KOPT-K1 (cell line): Measurements from ENCODE around the gene RNASE8.

ENCODE experiments used
- H3K27ac ChIP-seq: fragments of 200-600 bp; sonication (generic); 2 replicates; pipeline ENCODE4 v1.5.1; 2016; ENCODE audit warnings: antibody characterized with exemption, mild to moderate bottlenecking, low read depth, low read length; ENCODE audit not compliant: poor library complexity, severe bottlenecking
- H3K36me3 ChIP-seq: fragments of 200-600 bp; sonication (generic); 2 replicates; pipeline ENCODE4 v1.5.1; 2017; ENCODE audit warnings: antibody characterized with exemption, mild to moderate bottlenecking, low read length, moderate library complexity; ENCODE audit not compliant: insufficient read depth
- H3K9me3 ChIP-seq: fragments of 200-600 bp; sonication (generic); 2 replicates; pipeline ENCODE4 v1.5.1; 2017; ENCODE audit warnings: antibody characterized with exemption, low read length, mild to moderate bottlenecking; ENCODE audit not compliant: insufficient read depth, poor library complexity, severe bottlenecking

Gene RNASE8

GRCh38 chr14:21071225-21072030 is 13.8 kb downstream of the RNASE8 start:
- no peaks in the 10 kb centered on the region for H3K9me3 ChIP-seq
- no peaks in the 10 kb centered on the region for H3K36me3 ChIP-seq
- no peak overlapping the region for H3K27ac ChIP-seq

- H3K9me3 ChIP-seq: no peaks in the 10 kb centered on the region
- H3K36me3 ChIP-seq: no peaks in the 10 kb centered on the region
- H3K27ac ChIP-seq: no peak overlapping the region
These were observed 14.4 kb downstream of the RNASE8 start for GRCh38 chr14:21072031-21072473.

- Histone ChIP-seq H3K36me3 (no peaks in the 10 kb centered on the region), H3K27ac (no peak overlapping the region), H3K9me3 (no peaks in the 10 kb centered on the region)
These were observed 15.2 kb downstream of the RNASE8 start for GRCh38 chr14:21072781-21073339.

GRCh38 chr14:21073921-21074320 is 16.3 kb downstream of the RNASE8 start:
- H3K27ac ChIP-seq: no peak overlapping the region
- no peaks in the 10 kb centered on the region for H3K9me3 ChIP-seq
- H3K36me3 ChIP-seq: no peaks in the 10 kb centered on the region

- no peaks in the 10 kb centered on the region for H3K36me3 ChIP-seq
- H3K27ac ChIP-seq: no peak overlapping the region
- no peaks in the 10 kb centered on the region for H3K9me3 ChIP-seq
These were observed 17.0 kb downstream of the RNASE8 start for GRCh38 chr14:21074398-21075272.

GRCh38 chr14:21075719-21076437 is 18.3 kb downstream of the RNASE8 start:
- H3K36me3 ChIP-seq: no peaks in the 10 kb centered on the region
- no peaks in the 10 kb centered on the region for H3K9me3 ChIP-seq
- no peak overlapping the region for H3K27ac ChIP-seq

GRCh38 chr14:21077672-21078071 is 20.1 kb downstream of the RNASE8 start:
- H3K27ac ChIP-seq: no peak overlapping the region
- H3K9me3 ChIP-seq: no peaks in the 10 kb centered on the region
- no peaks in the 10 kb centered on the region for H3K36me3 ChIP-seq

GRCh38 chr14:21078287-21078686 is 20.7 kb downstream of the RNASE8 start:
- Histone ChIP-seq H3K36me3 (no peaks in the 10 kb centered on the region), H3K9me3 (no peaks in the 10 kb centered on the region), H3K27ac (no peak overlapping the region)

- H3K9me3 ChIP-seq: no peaks in the 10 kb centered on the region
- no peaks in the 10 kb centered on the region for H3K36me3 ChIP-seq
These were observed 21.1 kb downstream of the RNASE8 start for GRCh38 chr14:21078726-21079125.

GRCh38 chr14:21081521-21082142 is 24.0 kb downstream of the RNASE8 start:
- Histone ChIP-seq H3K27ac (no peak overlapping the region), H3K9me3 (no peaks in the 10 kb centered on the region), H3K36me3 (no peaks in the 10 kb centered on the region)

More at GRCh38 chr14:21078726-21079125, 21.1 kb downstream of the RNASE8 start:
- no peak overlapping the region for H3K27ac ChIP-seq

GRCh38 chr14:21083565-21084325 is 26.1 kb downstream of the RNASE8 start:
- H3K27ac ChIP-seq: no peak overlapping the region
- no peaks in the 10 kb centered on the region for H3K36me3 ChIP-seq
- H3K9me3 ChIP-seq: no peaks in the 10 kb centered on the region

- H3K27ac ChIP-seq: no peak overlapping the region
- H3K36me3 ChIP-seq: no peaks in the 10 kb centered on the region
- H3K9me3 ChIP-seq: no peaks in the 10 kb centered on the region
These were observed 26.8 kb downstream of the RNASE8 start for GRCh38 chr14:21084396-21084795.

- Histone ChIP-seq H3K36me3 (no peaks in the 10 kb centered on the region), H3K9me3 (no peaks in the 10 kb centered on the region), H3K27ac (no peak overlapping the region)
These were observed 27.6 kb downstream of the RNASE8 start for GRCh38 chr14:21084998-21085853.
